Keratinocyte (primary cell): ENCODE data around the gene ZNF346. TPM values are rescaled to one million over a fixed set of nuclear protein-coding genes. Genes with fewer than 3 reads are reported as not detected.

Experiments
- DNase-seq: peaks from one replicate; pipeline ENCODE4 v3.0.0-alpha.2; 2011; ENCODE audit warnings: low read depth, missing footprints, low spot score
- FAIRE-seq: peaks from 2 replicates; lab custom pipeline; 2011; peaks lifted over from hg19 to GRCh38; lab: Jason Lieb, UNC
- H2AFZ ChIP-seq: 2 replicates; pipeline ENCODE4 v1.6.0; 2012; ENCODE audit warnings: low read length, control low read depth, inconsistent platforms; ENCODE audit not compliant: control insufficient read depth
- H3K27ac ChIP-seq: 2 replicates; pipeline ENCODE4 v1.5.1; 2011; ENCODE audit warnings: low read length; ENCODE audit not compliant: control insufficient read depth, insufficient read depth
- H3K27me3 ChIP-seq: 3 replicates; pipeline ENCODE4 v1.6.0; 2011; ENCODE audit warnings: low read length; ENCODE audit not compliant: control insufficient read depth, insufficient read depth; ENCODE audit errors: extremely low read depth
- H3K36me3 ChIP-seq, 2 experiments: 2 replicates in 1 of 2; 3 replicates in 1 of 2; pipeline ENCODE4 v1.5.1; 2011; ENCODE audit warnings: low read length in 2 of 2, mild to moderate bottlenecking in 1 of 2; ENCODE audit not compliant: control insufficient read depth in 2 of 2, insufficient read depth in 2 of 2; ENCODE audit errors: extremely low read depth in 1 of 2
- H3K4me1 ChIP-seq: 3 replicates; pipeline ENCODE4 v1.5.1; 2011; ENCODE audit warnings: low read length; ENCODE audit not compliant: control insufficient read depth, insufficient read depth; ENCODE audit errors: extremely low read depth
- H3K4me2 ChIP-seq: 3 replicates; pipeline ENCODE4 v1.6.0; 2011; ENCODE audit warnings: low read depth, low read length; ENCODE audit not compliant: control insufficient read depth, insufficient read depth; ENCODE audit errors: extremely low read depth
- H3K4me3 ChIP-seq, 3 experiments: fragments of 200-600 bp in 1 of 3; sonication (generic) in 1 of 3; 2 replicates in 2 of 3; 3 replicates in 1 of 3; pipeline ENCODE4 v1.5.1; 2011 to 2016; ENCODE audit warnings: low read length in 3 of 3, mild to moderate bottlenecking in 3 of 3, control low read depth in 2 of 3, inconsistent platforms in 1 of 3, low read depth in 1 of 3, mixed read lengths in 1 of 3, mixed run types in 1 of 3, moderate library complexity in 1 of 3; ENCODE audit not compliant: control insufficient read depth in 2 of 3, insufficient read depth in 2 of 3; ENCODE audit errors: extremely low read depth in 1 of 3
- H3K79me2 ChIP-seq: 2 replicates; pipeline ENCODE4 v1.6.0; 2012; ENCODE audit warnings: low read length; ENCODE audit not compliant: control insufficient read depth, insufficient read depth
- H3K9ac ChIP-seq: 3 replicates; pipeline ENCODE4 v1.6.0; 2011; ENCODE audit warnings: low read length; ENCODE audit not compliant: control insufficient read depth, insufficient read depth; ENCODE audit errors: extremely low read depth
- H3K9me1 ChIP-seq: 3 replicates; pipeline ENCODE4 v1.6.0; 2011; ENCODE audit warnings: low read length; ENCODE audit not compliant: control insufficient read depth, insufficient read depth; ENCODE audit errors: extremely low read depth
- H3K9me3 ChIP-seq: 2 replicates; pipeline ENCODE4 v1.5.1; 2012; ENCODE audit warnings: low read depth, low read length; ENCODE audit not compliant: control insufficient read depth
- H4K20me1 ChIP-seq: 3 replicates; pipeline ENCODE4 v1.6.0; 2011; ENCODE audit warnings: low read length; ENCODE audit not compliant: control insufficient read depth, insufficient read depth; ENCODE audit errors: extremely low read depth
- EZH2 ChIP-seq: IDR thresholded peaks from one replicate; pipeline ENCODE4 v1.6.1; 2012; ENCODE audit warnings: inconsistent platforms, mild to moderate bottlenecking, low read length, moderate library complexity
- dilution Hi-C: fragments of 300-500 bp; cut with MboI; formaldehyde crosslinking; loops from one replicate; pipeline ENCODE4 v1.7.0; 2020; ENCODE audit warnings: low sequenced_read_pairs; ENCODE audit not compliant: extremely low pct_ligation_motif_present
- polyA plus RNA-seq, 5 experiments: library from polyadenylated mRNA; depleted of rRNA in 3 of 5; stranded (reverse) in 3 of 5; stranded (forward) in 1 of 5; unstranded in 1 of 5; fragments of >200 nt; gene quantifications; 1 replicate in 1 of 5; 2 replicates in 3 of 5; 3 replicates in 1 of 5; pipeline versions ENCODE4 v1.2.1 to v1.2.3, GENCODE V29; 2011 to 2012; ENCODE audit warnings: missing spikeins in 2 of 5, low read depth in 1 of 5, low replicate concordance in 1 of 5
- TF ChIP-seq, protein P1 (sequence below), 3 experiments: IDR thresholded peaks in 1 of 3; conservative IDR thresholded peaks in 1 of 3; optimal IDR thresholded peaks in 1 of 3; 2 replicates in 2 of 3; 3 replicates in 1 of 3; pipeline versions ENCODE3 to v1.5.1; 2011; ENCODE audit warnings: low read length in 3 of 3, mild to moderate bottlenecking in 3 of 3, moderate library complexity in 2 of 3, control low read depth in 1 of 3, inconsistent platforms in 1 of 3; ENCODE audit not compliant: insufficient read depth in 2 of 3; ENCODE audit errors: extremely low read depth in 1 of 3

Gene ZNF346
- polyA plus RNA-seq, 1 donor (not counting 4 experiments of a cell fraction or from before 2014, with no cell fraction given) = 9.5 TPM

DNA sequence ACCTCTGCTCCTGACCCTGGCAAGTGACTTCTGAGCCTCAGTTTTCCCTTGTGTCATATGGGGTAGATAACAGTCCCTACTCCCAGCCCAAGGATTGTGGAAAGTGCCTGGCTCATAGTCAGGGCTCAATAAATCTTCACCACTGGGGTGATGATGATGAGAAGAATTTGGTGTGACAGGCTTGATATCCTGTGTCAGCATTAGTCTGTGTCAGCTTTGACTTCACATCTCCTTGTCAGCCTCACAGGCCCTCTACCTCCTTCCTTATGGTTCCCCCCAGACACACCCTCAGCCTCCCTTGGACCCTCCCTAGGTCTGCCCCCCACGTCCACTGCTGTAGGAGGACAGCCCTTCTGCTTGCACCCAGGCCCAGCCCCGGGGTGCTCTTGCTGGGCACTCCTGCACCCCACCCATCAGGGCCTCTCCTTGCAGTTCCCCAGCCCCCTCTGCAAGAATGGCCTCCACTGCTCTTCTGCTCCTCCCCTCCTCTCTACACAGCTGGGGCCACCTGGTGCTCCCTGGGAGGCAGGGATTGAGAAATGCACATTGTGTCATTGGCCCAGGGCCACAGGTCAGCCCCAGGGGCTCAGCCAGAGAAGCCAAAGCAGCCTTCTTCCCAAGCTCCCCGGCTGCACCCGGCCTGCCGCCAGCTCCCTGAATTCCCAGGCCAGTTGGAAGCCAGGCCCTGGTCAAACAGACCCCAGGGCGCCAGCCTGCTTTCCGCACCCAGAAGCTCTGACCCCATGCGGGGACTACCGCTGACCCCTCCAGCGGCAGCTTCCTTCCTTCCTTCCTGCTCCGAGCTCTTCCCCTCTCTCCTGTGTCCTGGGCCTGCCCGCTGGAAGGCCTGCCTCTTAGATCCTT is 72.0 kb downstream of the ZNF346 start:
- no peaks in the 10 kb centered on the region for H4K20me1 ChIP-seq
- no peaks in the 10 kb centered on the region for H3K9me3 ChIP-seq

DNA sequence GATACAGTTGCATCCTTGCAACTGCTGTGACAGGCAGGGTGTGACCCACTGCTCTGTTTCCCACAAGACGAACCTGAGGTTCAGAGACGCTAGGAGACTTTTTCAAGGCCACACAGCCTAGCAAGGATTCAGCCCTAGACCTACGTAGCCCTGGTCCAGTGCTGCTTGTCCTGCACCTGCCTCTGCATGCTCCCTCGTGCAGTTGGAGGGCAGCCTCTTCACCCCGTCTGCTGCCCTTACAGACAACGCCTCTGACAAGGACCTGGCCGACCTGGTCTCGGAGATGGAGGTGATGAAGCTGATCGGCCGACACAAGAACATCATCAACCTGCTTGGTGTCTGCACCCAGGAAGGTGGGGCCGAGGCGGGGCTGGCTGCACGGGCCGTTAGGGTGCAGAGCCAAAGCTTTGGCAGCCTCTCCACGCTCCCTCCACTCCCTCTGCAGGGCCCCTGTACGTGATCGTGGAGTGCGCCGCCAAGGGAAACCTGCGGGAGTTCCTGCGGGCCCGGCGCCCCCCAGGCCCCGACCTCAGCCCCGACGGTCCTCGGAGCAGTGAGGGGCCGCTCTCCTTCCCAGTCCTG is 72.7 kb downstream of the ZNF346 start:
- H3K27me3 ChIP-seq = peaks cover 4% of the 10 kb centered on the region
- no peaks in the 10 kb centered on the region for H3K9me1 ChIP-seq
- H3K4me3 ChIP-seq = no peak overlapping the region
- H3K4me2 ChIP-seq = no peak overlapping the region
- no peak overlapping the region for H3K27ac ChIP-seq
- FAIRE-seq = no peak
- dilution Hi-C loops = no loop called here
- no peaks in the 10 kb centered on the region for H3K4me1 ChIP-seq
- H2AFZ ChIP-seq = no peak overlapping the region
- H4K20me1 ChIP-seq = no peaks in the 10 kb centered on the region
- H3K36me3 ChIP-seq = no peaks in the 10 kb centered on the region
- H3K79me2 ChIP-seq = no peaks in the 10 kb centered on the region
- DNase-seq = no peak
- no peak overlapping the region for H3K9ac ChIP-seq
- no peak for TF ChIP-seq EZH2
- TF ChIP-seq, protein P1, sequence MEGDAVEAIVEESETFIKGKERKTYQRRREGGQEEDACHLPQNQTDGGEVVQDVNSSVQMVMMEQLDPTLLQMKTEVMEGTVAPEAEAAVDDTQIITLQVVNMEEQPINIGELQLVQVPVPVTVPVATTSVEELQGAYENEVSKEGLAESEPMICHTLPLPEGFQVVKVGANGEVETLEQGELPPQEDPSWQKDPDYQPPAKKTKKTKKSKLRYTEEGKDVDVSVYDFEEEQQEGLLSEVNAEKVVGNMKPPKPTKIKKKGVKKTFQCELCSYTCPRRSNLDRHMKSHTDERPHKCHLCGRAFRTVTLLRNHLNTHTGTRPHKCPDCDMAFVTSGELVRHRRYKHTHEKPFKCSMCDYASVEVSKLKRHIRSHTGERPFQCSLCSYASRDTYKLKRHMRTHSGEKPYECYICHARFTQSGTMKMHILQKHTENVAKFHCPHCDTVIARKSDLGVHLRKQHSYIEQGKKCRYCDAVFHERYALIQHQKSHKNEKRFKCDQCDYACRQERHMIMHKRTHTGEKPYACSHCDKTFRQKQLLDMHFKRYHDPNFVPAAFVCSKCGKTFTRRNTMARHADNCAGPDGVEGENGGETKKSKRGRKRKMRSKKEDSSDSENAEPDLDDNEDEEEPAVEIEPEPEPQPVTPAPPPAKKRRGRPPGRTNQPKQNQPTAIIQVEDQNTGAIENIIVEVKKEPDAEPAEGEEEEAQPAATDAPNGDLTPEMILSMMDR (optimal IDR thresholded peaks at IDR 0.05 in 1 of 3, IDR thresholded peaks at IDR 0.05 in 1 of 3, conservative IDR thresholded peaks at IDR 0.05 in 1 of 3; ENCODE audit: extremely low read depth in 1 of 3, insufficient read depth in 2 of 3, low read length in 3 of 3) = no peak
- no peaks in the 10 kb centered on the region for H3K9me3 ChIP-seq

More for the DNA sequence above, 72.0 kb downstream of the ZNF346 start:
- Histone ChIP-seq H2AFZ (no peak overlapping the region), H3K9ac (no peak overlapping the region), H3K79me2 (no peaks in the 10 kb centered on the region), H3K9me1 (no peaks in the 10 kb centered on the region), H3K27me3 (peaks cover 2% of the 10 kb centered on the region), H3K4me1 (no peaks in the 10 kb centered on the region), H3K4me2 (no peak overlapping the region), H3K36me3 (no peaks in the 10 kb centered on the region), H3K4me3 (no peak overlapping the region), H3K27ac (no peak overlapping the region)
- no peak for DNase-seq
- dilution Hi-C loops = no loop called here
- TF ChIP-seq EZH2 = no peak
- TF ChIP-seq, protein P1 (optimal IDR thresholded peaks at IDR 0.05 in 1 of 3, IDR thresholded peaks at IDR 0.05 in 1 of 3, conservative IDR thresholded peaks at IDR 0.05 in 1 of 3; ENCODE audit: extremely low read depth in 1 of 3, insufficient read depth in 2 of 3, low read length in 3 of 3) = no peak
- no peak for FAIRE-seq
